Memory B cell (primary cell): Measurements from ENCODE around the gene P2RY8.

Experiments
- ATAC-seq: fragments of 150-1000 bp; cut with Tn5 transposase; 2 replicates; pipeline ENCODE4 v1.10.0; 2021; ENCODE audit warnings: low read depth, mild to moderate bottlenecking, moderate library complexity
- DNase-seq, 2 donors: peaks; one replicate each; pipeline ENCODE4 v3.0.0; 2022; ENCODE audit warnings: low spot score in 2 of 2
- H3K27ac Mint-ChIP-seq: one replicate; pipeline ENCODE4 v1.8.0; 2022; ENCODE audit warnings: mild to moderate bottlenecking, moderate library complexity, mixed read lengths
- H3K27me3 Mint-ChIP-seq: one replicate; pipeline ENCODE4 v1.8.0; 2022; ENCODE audit warnings: mixed read lengths
- H3K36me3 Mint-ChIP-seq: one replicate; pipeline ENCODE4 v1.8.0; 2022; ENCODE audit warnings: mild to moderate bottlenecking, mixed read lengths
- H3K4me1 Mint-ChIP-seq: one replicate; pipeline ENCODE4 v1.8.0; 2022; ENCODE audit warnings: mixed read lengths
- H3K4me3 Mint-ChIP-seq: one replicate; pipeline ENCODE4 v1.8.0; 2022; ENCODE audit warnings: mild to moderate bottlenecking, moderate library complexity, mixed read lengths
- H3K9me3 Mint-ChIP-seq: one replicate; pipeline ENCODE4 v1.8.0; 2022; ENCODE audit warnings: mixed read lengths

The P2RY8 gene

DNA sequence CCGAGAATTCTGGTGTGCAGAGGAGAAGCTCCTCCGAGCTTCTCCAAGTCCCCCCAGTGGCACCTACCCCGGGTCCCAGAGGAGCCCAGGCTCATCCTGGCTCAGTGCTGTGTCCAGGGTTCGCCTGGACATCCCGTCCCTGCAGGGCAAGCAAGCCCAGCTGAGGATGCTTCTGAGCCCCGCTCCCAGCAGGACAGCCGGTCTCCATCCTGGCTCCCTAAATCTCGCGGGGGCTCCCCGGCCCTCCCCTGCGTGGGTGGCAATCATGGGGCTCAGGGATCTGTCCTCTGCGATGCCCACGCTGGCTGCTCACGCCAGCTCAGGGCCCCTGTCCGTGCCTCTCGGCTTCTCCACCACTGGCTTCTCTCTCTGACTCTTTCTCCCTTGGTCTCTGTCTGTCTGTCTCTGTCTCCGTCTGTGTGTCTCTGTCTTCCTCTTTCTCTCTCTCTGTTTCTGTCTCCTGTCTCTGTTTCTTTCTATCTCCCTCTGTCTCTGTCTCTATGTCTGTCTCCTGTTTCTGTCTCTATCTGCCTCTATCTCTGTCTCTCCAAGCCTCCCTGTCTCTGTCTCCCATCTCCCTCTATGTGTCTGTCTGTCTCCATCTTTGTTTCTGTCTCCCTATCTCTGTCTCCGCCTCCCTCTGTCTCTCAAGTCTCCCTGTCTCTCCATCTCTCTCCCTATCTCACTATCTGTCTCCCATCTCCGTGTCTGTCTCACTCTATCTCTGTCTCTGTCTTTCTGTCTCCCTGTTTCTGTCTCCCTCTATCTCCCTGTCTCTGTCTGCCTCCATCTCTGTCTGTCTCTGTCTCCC, 117.2 kb downstream of the P2RY8 start:
- Mint-ChIP-seq H3K36me3 (peaks cover 30% of the 10 kb centered on the region), H3K4me3 (no peak overlapping the region), H3K27ac (peak overlapping the region; percentile 76)

DNA sequence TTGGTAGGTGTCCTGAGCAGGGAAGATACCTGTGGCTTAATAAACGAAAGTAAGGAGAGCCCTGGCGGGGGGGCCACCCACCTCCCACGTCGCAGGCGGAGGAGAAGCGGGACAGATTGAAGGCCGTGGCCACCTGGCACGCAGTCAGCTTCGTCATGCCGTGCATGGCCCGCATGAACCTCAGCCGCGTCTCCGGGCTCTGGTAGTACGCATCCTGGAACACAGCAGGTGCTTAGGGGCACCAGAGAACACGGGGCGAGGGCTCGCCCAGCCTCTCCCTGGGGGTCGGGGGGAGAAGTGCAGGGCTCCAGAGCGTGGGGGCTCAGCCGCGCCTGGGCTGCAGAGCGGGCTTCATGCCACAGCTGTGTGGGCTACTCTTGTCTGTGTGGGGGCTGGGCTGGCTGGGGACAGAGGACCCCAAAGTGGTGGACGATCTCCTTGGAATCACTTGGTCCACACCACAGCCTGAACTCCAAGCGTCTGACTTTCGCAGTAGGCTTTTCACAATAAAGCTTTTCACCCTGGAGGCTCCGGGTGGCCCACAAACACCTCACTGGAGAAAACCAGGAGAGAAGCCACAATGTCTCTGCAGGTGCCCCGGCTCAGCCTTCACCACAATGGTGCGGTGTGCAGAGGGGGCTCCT, 118.0 kb downstream of the P2RY8 start:
- Mint-ChIP-seq H3K4me3 (no peak overlapping the region), H3K27me3 (no peaks in the 10 kb centered on the region), H3K36me3 (peaks cover 26% of the 10 kb centered on the region), H3K4me1 (peaks cover 14% of the 10 kb centered on the region), H3K27ac (no peak overlapping the region), H3K9me3 (peaks cover 12% of the 10 kb centered on the region)
- no peak for ATAC-seq
- no peak for DNase-seq

More for the DNA sequence above, 117.2 kb downstream of the P2RY8 start:
- no peaks in the 10 kb centered on the region for H3K27me3 Mint-ChIP-seq
- H3K9me3 Mint-ChIP-seq, result peaks cover 12% of the 10 kb centered on the region
- ATAC-seq, result no peak
- peaks cover 17% of the 10 kb centered on the region for H3K4me1 Mint-ChIP-seq
- no peak for DNase-seq

DNA sequence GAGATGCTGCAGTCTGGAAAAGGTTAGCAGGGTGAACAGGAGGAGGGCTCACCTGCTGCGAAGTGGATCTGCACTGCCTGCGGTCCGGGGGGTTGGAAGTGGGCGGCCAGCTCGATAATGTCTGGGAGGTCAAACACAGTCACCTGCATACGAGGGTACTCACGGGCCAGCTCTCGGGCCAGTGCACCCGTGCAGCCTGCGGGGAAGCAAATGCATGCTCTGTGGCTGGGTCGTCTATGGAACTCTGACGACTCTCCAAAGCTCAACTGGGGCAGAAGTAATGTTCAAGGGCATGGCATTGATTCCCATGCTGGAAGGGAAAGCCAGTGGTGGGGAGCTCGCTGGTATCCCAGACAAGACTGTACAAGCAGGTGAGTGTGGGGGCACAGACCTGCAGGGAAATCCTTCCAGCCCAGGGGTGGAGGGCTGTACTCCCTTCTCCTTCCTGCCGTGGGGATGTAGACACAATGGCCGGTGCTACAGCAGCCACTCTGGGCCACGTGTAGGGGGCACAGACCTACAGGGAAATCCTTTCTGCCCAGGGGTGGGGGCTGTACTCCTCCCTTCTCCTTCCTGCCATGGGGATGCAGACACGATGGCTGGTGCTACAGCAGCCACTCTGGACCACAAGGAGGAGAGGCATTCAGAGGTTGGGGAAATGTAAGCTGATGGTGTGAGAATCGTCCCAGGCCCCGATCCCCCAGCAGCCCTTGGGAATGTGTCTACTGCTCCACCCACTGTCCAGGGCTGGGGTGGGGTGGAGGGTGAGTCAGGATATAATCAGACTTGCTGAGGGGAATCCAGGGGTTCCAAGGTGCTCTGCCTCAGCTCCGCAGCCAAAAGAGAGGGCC, 118.8 kb downstream of the P2RY8 start:
- DNase-seq (no peak), ATAC-seq (no peak)
- Mint-ChIP-seq H3K27me3 (no peaks in the 10 kb centered on the region), H3K4me3 (no peak overlapping the region), H3K36me3 (peaks cover 26% of the 10 kb centered on the region), H3K9me3 (peaks cover 5% of the 10 kb centered on the region), H3K4me1 (peaks cover 9% of the 10 kb centered on the region), H3K27ac (no peak overlapping the region)

DNA sequence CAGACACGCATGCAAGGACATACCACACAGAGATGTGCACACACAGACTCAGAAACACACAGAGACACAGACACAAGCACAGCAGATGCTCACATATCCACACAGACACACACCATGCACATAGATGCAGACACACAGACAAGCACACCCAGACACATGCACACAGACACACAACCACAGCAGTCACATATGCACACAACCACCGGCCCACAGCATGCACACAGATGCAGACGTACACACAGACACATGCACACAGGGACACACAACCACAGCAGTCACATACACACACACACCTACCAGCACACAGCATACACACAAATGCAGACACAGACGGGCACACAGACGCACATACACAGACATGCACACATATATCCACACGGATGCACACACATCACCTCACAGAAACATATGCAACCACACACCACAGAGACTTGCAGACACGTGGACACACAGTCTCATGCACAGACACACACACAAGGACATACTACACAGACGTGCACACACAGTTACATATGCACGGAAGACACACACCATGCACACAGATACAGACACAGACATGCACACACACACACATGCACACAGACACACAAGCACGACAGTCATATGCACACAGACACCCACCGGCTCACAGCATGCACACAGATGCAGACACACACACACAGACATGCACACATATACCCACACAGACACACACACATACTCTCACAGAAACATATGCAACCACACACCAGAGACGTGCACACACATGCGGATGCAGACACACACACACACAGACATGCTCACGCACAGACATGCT, 119.8 kb downstream of the P2RY8 start:
- ATAC-seq, result no peak
- Mint-ChIP-seq H3K27ac (no peak overlapping the region), H3K36me3 (peaks cover 26% of the 10 kb centered on the region), H3K4me1 (peaks cover 9% of the 10 kb centered on the region), H3K27me3 (no peaks in the 10 kb centered on the region), H3K4me3 (no peak overlapping the region), H3K9me3 (peaks cover 5% of the 10 kb centered on the region)
- no peak for DNase-seq

DNA sequence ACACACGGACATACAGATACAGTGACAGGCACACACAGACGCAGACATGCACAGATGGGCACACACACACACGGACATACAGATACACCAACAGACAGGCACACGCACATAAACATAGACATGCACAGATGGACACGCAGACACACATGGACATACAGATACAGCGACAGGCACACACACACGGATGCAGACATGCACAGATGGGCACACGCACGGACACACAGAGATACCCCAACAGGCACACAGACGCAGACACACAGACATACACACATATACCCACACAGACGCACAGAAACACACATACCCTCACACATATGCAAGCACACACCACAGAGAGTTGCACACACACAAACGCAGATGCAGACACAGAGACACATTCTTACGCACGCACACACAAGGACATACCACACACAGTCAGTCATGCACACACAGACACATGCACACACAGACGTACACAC, 120.6 kb downstream of the P2RY8 start:
- no peak overlapping the region for H3K27ac Mint-ChIP-seq
- no peak overlapping the region for H3K4me3 Mint-ChIP-seq
- no peaks in the 10 kb centered on the region for H3K27me3 Mint-ChIP-seq

More for the DNA sequence above, 120.6 kb downstream of the P2RY8 start:
- Mint-ChIP-seq H3K9me3 (peaks cover 5% of the 10 kb centered on the region), H3K4me1 (peaks cover 9% of the 10 kb centered on the region), H3K36me3 (peaks cover 23% of the 10 kb centered on the region)
- DNase-seq (no peak), ATAC-seq (no peak)
